Panc1 (cell line): Measurements from ENCODE around the gene RRBP1. TPM values are rescaled to one million over a fixed set of nuclear protein-coding genes. Genes with fewer than 3 reads are reported as not detected.

Source experiments
- ATAC-seq: fragments of 200-7000 bp; cut with Tn5 transposase; 2 replicates; pipeline ENCODE4 v1.9.1; 2020; ENCODE audit warnings: mild to moderate bottlenecking, moderate library complexity
- BruUV-seq: library from RNA; stranded (reverse); fragments of 400-500 nt; replicated peaks from 2 replicates; lab custom pipeline; 2021; lab: Mats Ljungman, UMichigan
- CTCF ChIA-PET: fragments of 300-600 bp; sonication (Branson Sonifier 250); formaldehyde crosslinking; loops from one replicate; lab custom pipeline; 2022; ENCODE audit warnings: antibody characterized with exemption; lab: Charles Lee
- POLR2A ChIA-PET: fragments of 300-600 bp; sonication (Branson Sonifier 250); formaldehyde crosslinking; loops from one replicate; lab custom pipeline; 2022; ENCODE audit warnings: antibody characterized with exemption; lab: Charles Lee
- DNase-seq: peaks from one replicate; pipeline ENCODE4 v3.0.0-alpha.2; 2010; ENCODE audit warnings: low read depth, low spot score
- H3K27ac ChIP-seq: 2 replicates; pipeline ENCODE4 v1.5.1; 2011; ENCODE audit warnings: mild to moderate bottlenecking, low read length, inconsistent platforms
- H3K27me3 ChIP-seq: fragments of 200-500 bp; sonication (Bioruptor generic); 2 replicates; pipeline ENCODE4 v1.6.0; 2014; ENCODE audit warnings: low read length, inconsistent platforms; ENCODE audit not compliant: control insufficient read depth, insufficient read depth
- H3K36me3 ChIP-seq: fragments of 200-500 bp; sonication (Bioruptor generic); 2 replicates; pipeline ENCODE4 v1.5.1; 2014; ENCODE audit warnings: inconsistent platforms, mild to moderate bottlenecking, low read length, moderate library complexity; ENCODE audit not compliant: control insufficient read depth, insufficient read depth
- H3K4me1 ChIP-seq: 2 replicates; pipeline ENCODE4 v1.5.1; 2011; ENCODE audit warnings: inconsistent platforms, mild to moderate bottlenecking, low read length, moderate library complexity; ENCODE audit not compliant: control insufficient read depth, insufficient read depth
- H3K4me3 ChIP-seq, 2 experiments: 2 replicates each; pipeline ENCODE4 v1.5.1; 2011 to 2012; ENCODE audit warnings: low read depth in 2 of 2, low read length in 2 of 2, mild to moderate bottlenecking in 2 of 2, inconsistent platforms in 1 of 2, moderate library complexity in 1 of 2
- H3K9me3 ChIP-seq: fragments of 200-500 bp; sonication (Bioruptor generic); 2 replicates; pipeline ENCODE4 v1.5.1; 2014; ENCODE audit warnings: low read depth, mild to moderate bottlenecking, inconsistent platforms, low read length, moderate library complexity; ENCODE audit not compliant: control insufficient read depth, insufficient read depth
- CTCF ChIP-seq: fragments of 450-650 bp; IDR thresholded peaks from 2 replicates; pipeline ENCODE4 v1.5.1; 2017; ENCODE audit warnings: mild to moderate bottlenecking
- POLR2AphosphoS5 ChIP-seq: IDR thresholded peaks from 2 replicates; pipeline ENCODE4 v1.6.1; 2012; ENCODE audit warnings: mild to moderate bottlenecking, low read depth, low read length, moderate library complexity
- SIN3A ChIP-seq: IDR thresholded peaks from 2 replicates; pipeline ENCODE4 v1.6.1; 2012; ENCODE audit warnings: low read depth, mild to moderate bottlenecking, low read length, moderate library complexity, borderline replicate concordance; ENCODE audit not compliant: insufficient read depth
- TCF7L2 ChIP-seq: IDR thresholded peaks from 2 replicates; pipeline ENCODE4 v1.6.1; 2011; ENCODE audit warnings: mild to moderate bottlenecking, low read depth, low read length, inconsistent platforms
- in situ Hi-C: cut with HindIII; loops from 2 replicates; pipeline ENCODE4 v1.10.0; 2016; ENCODE audit warnings: low sequenced_read_pairs, low pct_unique_long_range_greater_than_20kb
- intact Hi-C: fragments of 100-400 bp; cut with micrococcal nuclease; formaldehyde crosslinking; loops from one replicate; pipeline ENCODE4 v1.10.0; 2022; ENCODE audit not compliant: unreplicated experiment
- total RNA-seq: library from RNA; stranded (reverse); gene quantifications from one replicate; pipeline ENCODE4 v1.2.1, GENCODE V29; 2021; ENCODE audit not compliant: unreplicated experiment
- TF ChIP-seq, protein P1 (sequence below), 2 experiments: IDR thresholded peaks; 2 replicates each; pipeline ENCODE4 v1.6.1; 2011 to 2012; ENCODE audit warnings: low read depth in 2 of 2, control low read depth in 1 of 2, low read length in 1 of 2, mild to moderate bottlenecking in 1 of 2, moderate library complexity in 1 of 2; ENCODE audit not compliant: insufficient read depth in 1 of 2

The RRBP1 gene
- total RNA-seq, 1 experiment from 2014 or later = 152 TPM

- Histone ChIP-seq H3K27ac (no peak overlapping the region), H3K9me3 (no peaks in the 10 kb centered on the region), H3K27me3 (0 out of 2 replicates have a peak, but pooled peaks cover 2% of the 10 kb centered on the region), H3K36me3 (no peaks in the 10 kb centered on the region), H3K4me1 (no peaks in the 10 kb centered on the region), H3K4me3 (no peak overlapping the region)
- DNase-seq (no peak), ATAC-seq (no peak)
- ChIA-PET POLR2A (no interaction called here), CTCF (no interaction called here)
- TF ChIP-seq POLR2AphosphoS5 (no peak), SIN3A (no peak), CTCF (no peak), TCF7L2 (no peak)
- TF ChIP-seq, protein P1, sequence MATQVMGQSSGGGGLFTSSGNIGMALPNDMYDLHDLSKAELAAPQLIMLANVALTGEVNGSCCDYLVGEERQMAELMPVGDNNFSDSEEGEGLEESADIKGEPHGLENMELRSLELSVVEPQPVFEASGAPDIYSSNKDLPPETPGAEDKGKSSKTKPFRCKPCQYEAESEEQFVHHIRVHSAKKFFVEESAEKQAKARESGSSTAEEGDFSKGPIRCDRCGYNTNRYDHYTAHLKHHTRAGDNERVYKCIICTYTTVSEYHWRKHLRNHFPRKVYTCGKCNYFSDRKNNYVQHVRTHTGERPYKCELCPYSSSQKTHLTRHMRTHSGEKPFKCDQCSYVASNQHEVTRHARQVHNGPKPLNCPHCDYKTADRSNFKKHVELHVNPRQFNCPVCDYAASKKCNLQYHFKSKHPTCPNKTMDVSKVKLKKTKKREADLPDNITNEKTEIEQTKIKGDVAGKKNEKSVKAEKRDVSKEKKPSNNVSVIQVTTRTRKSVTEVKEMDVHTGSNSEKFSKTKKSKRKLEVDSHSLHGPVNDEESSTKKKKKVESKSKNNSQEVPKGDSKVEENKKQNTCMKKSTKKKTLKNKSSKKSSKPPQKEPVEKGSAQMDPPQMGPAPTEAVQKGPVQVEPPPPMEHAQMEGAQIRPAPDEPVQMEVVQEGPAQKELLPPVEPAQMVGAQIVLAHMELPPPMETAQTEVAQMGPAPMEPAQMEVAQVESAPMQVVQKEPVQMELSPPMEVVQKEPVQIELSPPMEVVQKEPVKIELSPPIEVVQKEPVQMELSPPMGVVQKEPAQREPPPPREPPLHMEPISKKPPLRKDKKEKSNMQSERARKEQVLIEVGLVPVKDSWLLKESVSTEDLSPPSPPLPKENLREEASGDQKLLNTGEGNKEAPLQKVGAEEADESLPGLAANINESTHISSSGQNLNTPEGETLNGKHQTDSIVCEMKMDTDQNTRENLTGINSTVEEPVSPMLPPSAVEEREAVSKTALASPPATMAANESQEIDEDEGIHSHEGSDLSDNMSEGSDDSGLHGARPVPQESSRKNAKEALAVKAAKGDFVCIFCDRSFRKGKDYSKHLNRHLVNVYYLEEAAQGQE (IDR thresholded peaks at IDR 0.05; ENCODE audit: insufficient read depth in 1 of 2, low read depth in 2 of 2, low read length in 1 of 2) = no peak
- intact Hi-C loops (no loop called here), in situ Hi-C loops (no loop called here)
- no TSS peak for BruUV-seq
Observed at GRCh38 chr20:17730071-17730470, 48.0 kb upstream of the RRBP1 start.

- no peak for TF ChIP-seq TCF7L2
- no peak for TF ChIP-seq POLR2AphosphoS5
- TF ChIP-seq CTCF = no peak
- TF ChIP-seq, protein P1 (IDR thresholded peaks at IDR 0.05; ENCODE audit: insufficient read depth in 1 of 2, low read depth in 2 of 2, low read length in 1 of 2) = no peak
- TF ChIP-seq SIN3A = no peak
- in situ Hi-C loops = no loop called here
- DNase-seq (no peak), ATAC-seq (no peak)
- H3K4me3 ChIP-seq = no peak overlapping the region
- no peaks in the 10 kb centered on the region for H3K4me1 ChIP-seq
- BruUV-seq = no TSS peak
- intact Hi-C loops = no loop called here
- H3K27ac ChIP-seq = no peak overlapping the region
- POLR2A ChIA-PET = no interaction called here
- CTCF ChIA-PET = no interaction called here
- 0 out of 2 replicates have a peak, but pooled peaks cover 2% of the 10 kb centered on the region for H3K27me3 ChIP-seq
- H3K9me3 ChIP-seq = no peaks in the 10 kb centered on the region
- no peaks in the 10 kb centered on the region for H3K36me3 ChIP-seq
Observed at GRCh38 chr20:17728074-17728473, 46.0 kb upstream of the RRBP1 start.
